Measurements from ENCODE around the gene TMBIM1. TPM values are rescaled to one million over a fixed set of nuclear protein-coding genes. Genes with fewer than 3 reads are reported as not detected.
A peak's percentile ranks its signal among the peaks of the same experiment; 100 is the strongest.

TMBIM1 gene
- polyA plus RNA-seq, 3 donors = 101 to 139 (median 129) TPM

DNA sequence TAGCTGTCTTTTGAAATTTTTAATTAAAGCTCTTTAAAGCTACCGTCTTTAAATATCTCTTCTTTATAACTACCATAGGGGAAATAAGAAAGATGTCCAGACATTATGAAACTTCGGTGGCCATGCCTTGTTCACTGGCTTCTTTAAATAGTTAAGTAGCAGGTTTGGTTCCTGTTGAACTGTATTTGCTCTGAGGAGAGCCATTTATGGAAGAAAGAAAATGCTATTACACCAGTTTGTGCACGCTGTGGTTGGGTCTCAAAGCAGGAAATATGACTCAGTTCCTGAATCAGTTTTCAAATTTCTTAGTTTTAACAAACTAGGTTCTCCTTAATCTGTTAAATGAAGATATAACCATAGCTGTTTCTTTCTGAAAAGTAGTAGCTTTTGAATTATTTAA lies 63.1 kb downstream of the TMBIM1 start:
- H3K4me1 ChIP-seq (ENCODE audit: control insufficient read depth in 1 of 2, insufficient read depth in 2 of 2, low read length in 2 of 2) = peaks cover 55 to 67% of the 10 kb centered on the region in 2 donors
- intact Hi-C loops (cut with micrococcal nuclease) = no loop called here
- Mint-ChIP-seq H3K4me1 (peaks cover 62% of the 10 kb centered on the region), H3K4me3 (no peak overlapping the region), H3K9me3 (peaks cover 0 to 2% (median 0%) of the 10 kb centered on the region in 7 donors), H3K27me3 (ENCODE audit: low read depth in 3 of 3) (no peaks in the 10 kb centered on the region), H3K36me3 (peaks cover 76 to 89% of the 10 kb centered on the region in 2 donors), H3K27ac (peak overlapping the region in 6 of 7 donors; percentile 79 to 88 (median 86))
- H3K4me3 ChIP-seq (replicated peaks in 1 of 3; ENCODE audit: low read depth in 2 of 3, low read length in 3 of 3) = peak overlapping the region in 1 of 3 experiments; percentile 64
- H4K20me1 ChIP-seq (ENCODE audit: insufficient read depth, low read length) = peaks cover 100% of the 10 kb centered on the region
- H2AFZ ChIP-seq (ENCODE audit: insufficient read depth, low read depth, low read length, poor library complexity, severe bottlenecking) = no peak overlapping the region
- peak overlapping the region in 1 of 2 donors; percentile 68 for H3K27ac ChIP-seq (ENCODE audit: low read depth in 1 of 2, low read length in 2 of 2)
- peaks cover 79 to 94% of the 10 kb centered on the region in 2 donors for H3K36me3 ChIP-seq (replicated peaks in 1 of 2; ENCODE audit: control insufficient read depth in 1 of 2, insufficient read depth in 2 of 2, low read length in 2 of 2)
- H3K79me2 ChIP-seq (ENCODE audit: insufficient read depth, low read length) = peaks cover 87% of the 10 kb centered on the region
- no CpG with 5 or more reads among the region's 3 CpGs for WGBS (ENCODE audit: insufficient coverage)
- peak overlapping the region; percentile 72 for H3K4me2 ChIP-seq (replicated peaks; ENCODE audit: extremely low read depth, low read length, poor library complexity, severe bottlenecking)
- peak; percentile 74 to 93 (median 84) for DNase-seq
- H3K9ac ChIP-seq (ENCODE audit: insufficient read depth, low read length, poor library complexity, severe bottlenecking) = no peak overlapping the region
- TF ChIP-seq, protein P1, sequence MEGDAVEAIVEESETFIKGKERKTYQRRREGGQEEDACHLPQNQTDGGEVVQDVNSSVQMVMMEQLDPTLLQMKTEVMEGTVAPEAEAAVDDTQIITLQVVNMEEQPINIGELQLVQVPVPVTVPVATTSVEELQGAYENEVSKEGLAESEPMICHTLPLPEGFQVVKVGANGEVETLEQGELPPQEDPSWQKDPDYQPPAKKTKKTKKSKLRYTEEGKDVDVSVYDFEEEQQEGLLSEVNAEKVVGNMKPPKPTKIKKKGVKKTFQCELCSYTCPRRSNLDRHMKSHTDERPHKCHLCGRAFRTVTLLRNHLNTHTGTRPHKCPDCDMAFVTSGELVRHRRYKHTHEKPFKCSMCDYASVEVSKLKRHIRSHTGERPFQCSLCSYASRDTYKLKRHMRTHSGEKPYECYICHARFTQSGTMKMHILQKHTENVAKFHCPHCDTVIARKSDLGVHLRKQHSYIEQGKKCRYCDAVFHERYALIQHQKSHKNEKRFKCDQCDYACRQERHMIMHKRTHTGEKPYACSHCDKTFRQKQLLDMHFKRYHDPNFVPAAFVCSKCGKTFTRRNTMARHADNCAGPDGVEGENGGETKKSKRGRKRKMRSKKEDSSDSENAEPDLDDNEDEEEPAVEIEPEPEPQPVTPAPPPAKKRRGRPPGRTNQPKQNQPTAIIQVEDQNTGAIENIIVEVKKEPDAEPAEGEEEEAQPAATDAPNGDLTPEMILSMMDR (IDR thresholded peaks at IDR 0.05) = no peak
- H3K27me3 ChIP-seq (ENCODE audit: control insufficient read depth in 2 of 2, insufficient read depth in 2 of 2, low read length in 2 of 2) = no peaks in the 10 kb centered on the region
- no peaks in the 10 kb centered on the region for H3K9me3 ChIP-seq (replicated peaks in 1 of 2; ENCODE audit: control insufficient read depth in 1 of 2, insufficient read depth in 1 of 2, low read length in 2 of 2)

DNA sequence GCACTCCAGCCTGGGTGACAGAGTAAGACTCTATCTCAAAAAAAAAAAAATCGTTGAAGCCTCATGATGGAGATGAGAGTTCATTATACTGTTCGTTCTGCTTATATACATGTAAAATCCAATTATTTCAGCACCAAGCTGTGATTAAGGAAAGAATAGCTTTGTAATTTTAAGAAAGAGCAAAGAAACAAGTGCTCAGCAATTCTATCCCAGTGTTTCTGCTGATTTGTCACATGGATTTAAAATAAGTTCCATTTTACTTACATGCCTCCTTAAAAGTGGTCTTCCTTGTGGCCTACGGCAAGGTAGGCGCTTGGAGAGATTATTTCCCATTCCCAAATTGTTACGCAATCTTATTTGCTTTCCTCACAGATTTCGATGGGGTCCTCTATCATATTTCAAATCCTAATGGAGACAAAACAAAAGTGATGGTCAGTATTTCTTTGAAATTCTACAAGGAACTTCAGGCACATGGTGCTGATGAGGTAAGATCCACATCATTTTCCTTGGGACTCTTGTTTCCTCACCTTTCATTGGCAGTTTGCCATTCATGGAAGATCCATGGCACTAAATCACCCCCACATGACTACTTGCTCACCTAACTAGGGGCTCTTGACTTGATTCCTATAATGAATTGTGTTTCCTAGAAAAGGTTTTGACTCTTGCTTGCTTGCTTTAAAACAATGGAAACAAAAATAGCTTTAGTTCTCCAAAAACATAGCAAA lies 63.8 kb downstream of the TMBIM1 start:
- peaks cover 69% of the 10 kb centered on the region for H3K4me1 Mint-ChIP-seq
- H3K27ac ChIP-seq (ENCODE audit: low read depth in 1 of 2, low read length in 2 of 2) = peak overlapping the region; percentile 30 to 68
- H3K27me3 ChIP-seq (ENCODE audit: control insufficient read depth in 2 of 2, insufficient read depth in 2 of 2, low read length in 2 of 2) = no peaks in the 10 kb centered on the region
- H3K27ac Mint-ChIP-seq = peak overlapping the region; percentile 79 to 88 (median 86)
- H3K36me3 Mint-ChIP-seq = peaks cover 75 to 88% of the 10 kb centered on the region in 2 donors
- peak overlapping the region in 1 of 2 donors; percentile 35 for H3K4me3 Mint-ChIP-seq
- no peaks in the 10 kb centered on the region for H3K9me3 Mint-ChIP-seq
- H2AFZ ChIP-seq (ENCODE audit: insufficient read depth, low read depth, low read length, poor library complexity, severe bottlenecking) = no peak overlapping the region
- H3K36me3 ChIP-seq (replicated peaks in 1 of 2; ENCODE audit: control insufficient read depth in 1 of 2, insufficient read depth in 2 of 2, low read length in 2 of 2) = peaks cover 78 to 94% of the 10 kb centered on the region in 2 donors
- peaks cover 100% of the 10 kb centered on the region for H4K20me1 ChIP-seq (ENCODE audit: insufficient read depth, low read length)
- WGBS (ENCODE audit: insufficient coverage) = no CpG with 5 or more reads among the region's 6 CpGs
- no peaks in the 10 kb centered on the region for H3K27me3 Mint-ChIP-seq (ENCODE audit: low read depth in 3 of 3)
- peak overlapping the region; percentile 72 for H3K4me2 ChIP-seq (replicated peaks; ENCODE audit: extremely low read depth, low read length, poor library complexity, severe bottlenecking)
- H3K79me2 ChIP-seq (ENCODE audit: insufficient read depth, low read length) = peaks cover 87% of the 10 kb centered on the region
- H3K9me3 ChIP-seq (replicated peaks in 1 of 2; ENCODE audit: control insufficient read depth in 1 of 2, insufficient read depth in 1 of 2, low read length in 2 of 2) = no peaks in the 10 kb centered on the region
- H3K4me1 ChIP-seq (ENCODE audit: control insufficient read depth in 1 of 2, insufficient read depth in 2 of 2, low read length in 2 of 2) = peaks cover 59 to 74% of the 10 kb centered on the region in 2 donors
- no peak overlapping the region for H3K9ac ChIP-seq (ENCODE audit: insufficient read depth, low read length, poor library complexity, severe bottlenecking)
- peak in 2 of 3 donors; percentile 23 to 28 for DNase-seq
- intact Hi-C loops (cut with micrococcal nuclease) = no loop called here
- TF ChIP-seq, protein P1 (IDR thresholded peaks at IDR 0.05) = no peak
- peak overlapping the region in 1 of 3 experiments; percentile 64 for H3K4me3 ChIP-seq (replicated peaks in 1 of 3; ENCODE audit: low read depth in 2 of 3, low read length in 3 of 3)
